AG04450 (cell line): Measurements from ENCODE around the gene LPIN1. TPM values are rescaled to one million over a fixed set of nuclear protein-coding genes. Genes with fewer than 3 reads are reported as not detected.

Experiments used
- CTCF ChIA-PET: fragments of 300-600, 350-600 bp; formaldehyde crosslinking; extraction: SDS; loops from one replicate; lab custom pipeline; 2022; ENCODE audit warnings: antibody characterized with exemption, inconsistent platforms; lab: Charles Lee
- POLR2A ChIA-PET: fragments of 350-600 bp; formaldehyde crosslinking; extraction: SDS; loops from one replicate; lab custom pipeline; 2021; ENCODE audit warnings: antibody characterized with exemption, inconsistent platforms; lab: Yijun Ruan, JAX
- DNase-seq: peaks from one replicate; pipeline ENCODE4 v3.0.0-alpha.2; 2011; ENCODE audit warnings: low read depth, low spot score
- H3K27ac ChIP-seq: one replicate; pipeline ENCODE4 v1.5.1; 2012; ENCODE audit warnings: low read depth, low read length, control low read depth
- H3K27me3 ChIP-seq: one replicate; pipeline ENCODE4 v1.6.0; 2012; ENCODE audit warnings: low read length; ENCODE audit not compliant: control insufficient read depth, insufficient read depth
- H3K4me3 ChIP-seq: 2 replicates; pipeline ENCODE4 v1.5.1; 2011; ENCODE audit warnings: mild to moderate bottlenecking, low read depth, low read length, control low read depth
- H3K9me3 ChIP-seq: 2 replicates; pipeline ENCODE4 v1.5.1; 2012; ENCODE audit warnings: low read length; ENCODE audit not compliant: control insufficient read depth, insufficient read depth
- polyA plus RNA-seq: library from polyadenylated mRNA; depleted of rRNA; stranded (reverse); fragments of >200 nt; gene quantifications from 2 replicates; pipeline ENCODE4 v1.2.3, GENCODE V29; 2011
- TF ChIP-seq, protein P1 (sequence below): IDR thresholded peaks from 2 replicates; pipeline ENCODE4 v1.5.1; 2011; ENCODE audit warnings: low read depth, low read length, control low read depth, inconsistent platforms

Gene LPIN1
- polyA plus RNA-seq, 1 experiment = 40.5 TPM

DNA sequence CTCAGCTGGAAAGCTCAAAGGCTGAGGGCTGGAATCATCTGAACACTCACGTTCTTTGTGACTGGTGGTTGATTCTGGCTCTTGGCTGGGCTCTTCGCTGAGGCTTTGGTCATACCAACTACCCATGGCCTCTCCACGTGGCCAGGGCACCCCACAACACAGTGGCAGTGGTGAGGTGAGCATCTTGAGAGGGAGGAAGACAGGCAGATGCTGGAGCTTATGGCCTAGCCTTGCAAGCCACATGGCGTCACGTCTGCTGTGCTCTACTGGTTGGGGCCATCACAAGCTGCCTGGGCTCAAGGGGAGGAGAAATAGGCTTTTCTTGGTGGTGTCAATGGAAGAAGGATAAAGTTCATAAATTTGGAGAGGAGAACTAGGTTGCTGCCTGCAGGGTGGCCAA lies 19.6 kb downstream of the LPIN1 start:
- ChIA-PET POLR2A (no interaction called here), CTCF (interaction anchor here (1.5 to 2.3 kb wide), 3 partner anchors 13 to 73 kb away, joined by 6 to 10 read pairs (median 8); no protein-coding TSS in a partner anchor)
- no peak for DNase-seq
- peaks cover 5% of the 10 kb centered on the region; the same call in 1 of the 2 replicates for H3K9me3 ChIP-seq
- no peaks in the 10 kb centered on the region for H3K27me3 ChIP-seq
- H3K27ac ChIP-seq = no peak overlapping the region
- H3K4me3 ChIP-seq = no peak overlapping the region
- TF ChIP-seq, protein P1, sequence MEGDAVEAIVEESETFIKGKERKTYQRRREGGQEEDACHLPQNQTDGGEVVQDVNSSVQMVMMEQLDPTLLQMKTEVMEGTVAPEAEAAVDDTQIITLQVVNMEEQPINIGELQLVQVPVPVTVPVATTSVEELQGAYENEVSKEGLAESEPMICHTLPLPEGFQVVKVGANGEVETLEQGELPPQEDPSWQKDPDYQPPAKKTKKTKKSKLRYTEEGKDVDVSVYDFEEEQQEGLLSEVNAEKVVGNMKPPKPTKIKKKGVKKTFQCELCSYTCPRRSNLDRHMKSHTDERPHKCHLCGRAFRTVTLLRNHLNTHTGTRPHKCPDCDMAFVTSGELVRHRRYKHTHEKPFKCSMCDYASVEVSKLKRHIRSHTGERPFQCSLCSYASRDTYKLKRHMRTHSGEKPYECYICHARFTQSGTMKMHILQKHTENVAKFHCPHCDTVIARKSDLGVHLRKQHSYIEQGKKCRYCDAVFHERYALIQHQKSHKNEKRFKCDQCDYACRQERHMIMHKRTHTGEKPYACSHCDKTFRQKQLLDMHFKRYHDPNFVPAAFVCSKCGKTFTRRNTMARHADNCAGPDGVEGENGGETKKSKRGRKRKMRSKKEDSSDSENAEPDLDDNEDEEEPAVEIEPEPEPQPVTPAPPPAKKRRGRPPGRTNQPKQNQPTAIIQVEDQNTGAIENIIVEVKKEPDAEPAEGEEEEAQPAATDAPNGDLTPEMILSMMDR = no peak

DNA sequence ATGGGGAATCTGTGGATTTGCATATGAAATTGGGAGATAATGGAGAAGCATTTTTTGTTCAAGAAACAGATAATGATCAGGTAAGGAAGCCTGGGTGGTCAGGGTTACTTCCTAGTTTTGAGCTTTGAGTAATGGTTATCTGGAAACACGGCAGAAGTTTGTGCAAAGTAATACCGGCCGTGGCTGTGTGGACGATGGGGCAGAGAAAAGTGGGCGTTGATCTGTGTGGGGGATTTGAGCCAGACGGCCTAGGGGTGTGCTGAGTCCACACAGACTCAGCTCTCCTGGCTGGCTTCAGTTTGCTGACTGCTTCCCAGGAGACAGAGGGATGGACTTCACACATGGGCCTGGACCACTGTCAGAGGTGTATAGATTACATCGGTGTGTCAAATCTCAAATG lies 21.3 kb downstream of the LPIN1 start:
- H3K4me3 ChIP-seq = no peak overlapping the region
- POLR2A ChIA-PET = interaction anchor here (1.1 kb wide), 1 partner anchor 14 kb away, joined by 3 read pairs; no protein-coding TSS in a partner anchor
- no peak for DNase-seq
- no peak overlapping the region for H3K27ac ChIP-seq
- peaks cover 5% of the 10 kb centered on the region; the same call in 1 of the 2 replicates for H3K9me3 ChIP-seq
- TF ChIP-seq, protein P1 = no peak
- CTCF ChIA-PET = interaction anchor here (1.5 kb wide), 1 partner anchor 24 kb away, joined by 3 read pairs; no protein-coding TSS in a partner anchor
- H3K27me3 ChIP-seq = no peaks in the 10 kb centered on the region

DNA sequence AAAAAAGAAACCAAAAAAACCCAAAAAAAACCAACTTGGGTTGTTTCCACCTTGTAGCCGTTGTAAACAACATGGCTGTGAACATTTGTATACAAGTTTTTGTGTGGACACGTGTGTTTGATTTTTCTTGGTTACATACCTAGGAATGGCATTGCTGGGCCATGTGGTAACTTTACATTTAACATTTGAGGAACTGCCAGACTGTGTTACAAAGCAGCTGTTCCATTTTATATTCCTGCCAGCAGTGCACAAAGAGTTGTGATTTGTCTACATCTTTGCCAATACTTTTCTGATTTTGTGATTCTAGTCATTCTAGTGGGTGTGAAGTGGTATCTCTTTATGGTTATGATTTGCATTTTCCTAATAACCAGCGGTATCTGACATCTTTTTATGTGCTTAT lies 22.5 kb downstream of the LPIN1 start:
- H3K9me3 ChIP-seq = peaks cover 5% of the 10 kb centered on the region; the same call in 1 of the 2 replicates
- CTCF ChIA-PET = interaction anchor here (0.9 to 1.3 kb wide), 2 partner anchors 11 to 76 kb away, joined by 4 to 5 read pairs; no protein-coding TSS in a partner anchor
- no peak overlapping the region for H3K4me3 ChIP-seq
- H3K27ac ChIP-seq = no peak overlapping the region
- no peak for DNase-seq
- POLR2A ChIA-PET = interaction anchor here (1.2 kb wide), 1 partner anchor 25 kb away, joined by 3 read pairs; no protein-coding TSS in a partner anchor
- no peaks in the 10 kb centered on the region for H3K27me3 ChIP-seq
- TF ChIP-seq, protein P1 = no peak

DNA sequence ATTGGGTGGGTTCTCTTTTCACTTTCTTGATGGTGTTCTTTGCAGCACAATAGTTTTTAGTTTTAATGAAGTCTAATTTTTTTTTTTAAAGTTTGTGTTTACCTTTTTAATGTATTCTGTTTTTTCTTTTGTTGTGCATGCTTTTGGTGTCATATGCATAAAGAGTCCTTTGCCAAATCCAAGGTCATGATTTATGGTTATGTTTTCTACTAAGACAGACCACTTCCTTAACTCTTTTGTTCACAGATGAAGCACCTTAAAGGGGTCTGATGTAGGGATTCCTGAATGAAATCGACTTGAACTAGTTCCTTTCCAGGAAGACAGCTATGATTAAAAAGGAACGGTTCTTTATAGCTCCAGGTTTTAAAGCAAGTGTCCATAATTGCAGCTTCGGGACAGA lies 23.1 kb downstream of the LPIN1 start:
- ChIA-PET POLR2A (interaction anchor here (1.2 kb wide), 1 partner anchor 25 kb away, joined by 3 read pairs; no protein-coding TSS in a partner anchor), CTCF (interaction anchor here (0.9 to 1.3 kb wide), 2 partner anchors 10 to 77 kb away, joined by 4 to 5 read pairs; no protein-coding TSS in a partner anchor)
- no peak for DNase-seq
- TF ChIP-seq, protein P1 = no peak
- Histone ChIP-seq H3K27me3 (no peaks in the 10 kb centered on the region), H3K27ac (no peak overlapping the region), H3K4me3 (no peak overlapping the region), H3K9me3 (peaks cover 5% of the 10 kb centered on the region; the same call in 1 of the 2 replicates)

DNA sequence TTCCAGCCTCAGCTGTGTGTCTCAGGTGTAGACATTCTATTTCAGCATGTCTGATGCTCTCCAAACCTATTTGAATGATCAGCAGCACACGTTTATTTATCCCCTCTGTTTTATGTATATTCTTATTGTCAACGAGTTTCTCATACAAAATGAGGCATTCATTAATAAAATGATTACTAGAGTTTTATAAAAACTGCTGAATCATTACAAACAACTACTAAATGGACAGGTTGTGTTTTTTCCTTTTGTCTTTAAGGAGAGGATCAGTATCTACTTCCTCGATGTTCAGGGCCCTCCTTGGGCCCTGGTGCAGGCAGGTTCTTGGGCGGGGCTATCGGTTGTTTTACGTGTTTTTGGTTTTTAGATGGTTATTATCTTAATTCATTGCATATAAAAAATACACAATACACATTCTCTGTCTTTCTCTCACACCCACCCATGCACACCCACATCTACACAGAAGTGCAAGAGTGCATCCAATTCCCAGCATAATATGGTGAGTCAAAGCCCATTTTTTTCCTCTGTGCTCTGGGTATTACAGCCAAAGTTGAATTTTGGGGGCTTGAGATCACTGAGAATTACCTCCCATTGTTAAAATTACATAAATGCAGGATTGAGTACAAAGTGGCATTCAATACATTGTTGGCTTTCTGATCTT lies 24.2 kb downstream of the LPIN1 start:
- TF ChIP-seq, protein P1 = no peak
- Histone ChIP-seq H3K9me3 (no peaks in the 10 kb centered on the region), H3K27ac (no peak overlapping the region), H3K27me3 (no peaks in the 10 kb centered on the region), H3K4me3 (no peak overlapping the region)
- DNase-seq = no peak
- POLR2A ChIA-PET = no interaction called here
- CTCF ChIA-PET = interaction anchor here (1.0 kb wide), 1 partner anchor 13 kb away, joined by 7 read pairs; no protein-coding TSS in a partner anchor
